Epithelial cell of esophagus (primary cell): ENCODE data around the gene SLC44A1.

Source experiments
- DNase-seq: peaks from one replicate; pipeline ENCODE4 v3.0.0; 2010; ENCODE audit warnings: low read depth
- H3K4me3 ChIP-seq: 2 replicates; pipeline ENCODE4 v1.5.1; 2011; ENCODE audit warnings: mild to moderate bottlenecking, low read length, control low read depth
- TF ChIP-seq, protein P1 (sequence below): IDR thresholded peaks from 2 replicates; pipeline ENCODE4 v1.5.1; 2011; ENCODE audit warnings: low read depth, mild to moderate bottlenecking, low read length, control low read depth, inconsistent platforms; ENCODE audit not compliant: insufficient read depth; ENCODE audit errors: missing control alignments

SLC44A1 gene

DNA sequence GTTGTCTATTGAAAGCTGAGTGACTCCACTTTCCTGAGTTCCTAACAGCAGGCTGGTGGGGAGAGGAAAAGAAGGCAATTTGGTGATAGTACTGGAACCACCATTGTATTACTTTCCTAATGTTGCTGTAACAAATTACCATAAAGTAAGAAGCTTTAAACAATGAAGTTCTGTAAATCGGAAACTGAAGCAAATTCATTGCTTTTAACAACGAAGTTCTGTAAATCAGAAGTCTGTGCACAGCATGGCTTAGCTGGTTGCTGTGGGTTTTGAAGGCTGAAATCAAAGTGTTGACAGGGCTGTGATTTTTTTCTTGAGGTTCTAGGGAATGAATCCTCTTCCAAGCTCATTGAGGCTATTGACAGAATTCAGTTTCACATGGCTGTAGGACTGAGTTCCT lies 72.3 kb downstream of the SLC44A1 start:
- TF ChIP-seq, protein P1, sequence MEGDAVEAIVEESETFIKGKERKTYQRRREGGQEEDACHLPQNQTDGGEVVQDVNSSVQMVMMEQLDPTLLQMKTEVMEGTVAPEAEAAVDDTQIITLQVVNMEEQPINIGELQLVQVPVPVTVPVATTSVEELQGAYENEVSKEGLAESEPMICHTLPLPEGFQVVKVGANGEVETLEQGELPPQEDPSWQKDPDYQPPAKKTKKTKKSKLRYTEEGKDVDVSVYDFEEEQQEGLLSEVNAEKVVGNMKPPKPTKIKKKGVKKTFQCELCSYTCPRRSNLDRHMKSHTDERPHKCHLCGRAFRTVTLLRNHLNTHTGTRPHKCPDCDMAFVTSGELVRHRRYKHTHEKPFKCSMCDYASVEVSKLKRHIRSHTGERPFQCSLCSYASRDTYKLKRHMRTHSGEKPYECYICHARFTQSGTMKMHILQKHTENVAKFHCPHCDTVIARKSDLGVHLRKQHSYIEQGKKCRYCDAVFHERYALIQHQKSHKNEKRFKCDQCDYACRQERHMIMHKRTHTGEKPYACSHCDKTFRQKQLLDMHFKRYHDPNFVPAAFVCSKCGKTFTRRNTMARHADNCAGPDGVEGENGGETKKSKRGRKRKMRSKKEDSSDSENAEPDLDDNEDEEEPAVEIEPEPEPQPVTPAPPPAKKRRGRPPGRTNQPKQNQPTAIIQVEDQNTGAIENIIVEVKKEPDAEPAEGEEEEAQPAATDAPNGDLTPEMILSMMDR = no peak
- H3K4me3 ChIP-seq = no peak overlapping the region
- no peak for DNase-seq

DNA sequence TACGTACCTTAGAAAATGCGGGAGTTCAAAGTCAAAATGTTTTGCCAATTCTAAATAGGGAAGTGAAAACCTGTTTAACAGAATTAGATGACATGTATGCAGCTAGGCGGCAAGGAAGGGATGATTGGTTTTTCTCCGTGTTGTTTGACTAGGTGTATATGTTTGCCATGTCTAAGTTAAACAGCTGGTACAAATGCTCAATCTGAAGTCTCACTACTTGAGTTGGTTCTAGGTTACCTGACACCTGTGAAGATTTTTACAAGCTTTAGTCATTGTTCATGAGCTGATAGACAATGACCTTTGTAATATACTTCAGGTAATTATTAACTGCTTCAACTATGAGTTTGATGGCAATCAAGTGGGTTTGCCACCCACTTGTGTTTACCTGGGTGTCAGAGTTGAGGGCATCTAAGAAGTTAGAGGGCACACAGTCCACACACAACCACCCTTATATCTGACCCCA lies 74.3 kb downstream of the SLC44A1 start:
- no peak overlapping the region for H3K4me3 ChIP-seq
- DNase-seq = no peak
- TF ChIP-seq, protein P1 = no peak

DNA sequence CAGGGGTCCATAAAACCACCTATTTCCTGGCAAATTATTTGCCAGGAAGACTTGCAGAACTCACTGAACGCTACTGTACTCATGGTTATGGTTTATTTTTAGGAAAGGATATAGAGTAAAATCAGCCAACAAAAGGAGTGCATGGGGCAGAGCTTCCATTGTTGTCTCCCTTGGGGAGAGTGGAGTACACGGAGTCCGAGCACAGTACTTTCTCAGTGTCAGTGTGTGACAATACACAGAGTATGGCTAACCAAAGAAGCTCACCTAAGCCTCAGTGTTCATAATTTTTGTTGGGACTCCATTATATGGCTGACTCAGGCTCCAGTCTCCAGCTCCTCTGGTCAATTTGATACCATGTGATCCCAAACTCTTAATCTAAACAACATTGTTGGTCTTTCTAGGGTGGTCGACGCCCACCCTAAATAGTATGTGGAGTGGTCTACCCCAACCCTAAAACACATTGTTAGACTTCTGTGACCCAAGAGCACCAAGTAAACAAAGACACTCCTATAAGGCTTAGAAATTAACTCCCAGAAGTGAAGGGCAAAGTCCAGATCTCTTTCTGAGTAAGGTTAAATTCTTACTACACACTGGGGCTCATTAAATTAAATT lies 74.9 kb downstream of the SLC44A1 start:
- no peak for DNase-seq
- TF ChIP-seq, protein P1 = no peak
- H3K4me3 ChIP-seq = no peak overlapping the region

DNA sequence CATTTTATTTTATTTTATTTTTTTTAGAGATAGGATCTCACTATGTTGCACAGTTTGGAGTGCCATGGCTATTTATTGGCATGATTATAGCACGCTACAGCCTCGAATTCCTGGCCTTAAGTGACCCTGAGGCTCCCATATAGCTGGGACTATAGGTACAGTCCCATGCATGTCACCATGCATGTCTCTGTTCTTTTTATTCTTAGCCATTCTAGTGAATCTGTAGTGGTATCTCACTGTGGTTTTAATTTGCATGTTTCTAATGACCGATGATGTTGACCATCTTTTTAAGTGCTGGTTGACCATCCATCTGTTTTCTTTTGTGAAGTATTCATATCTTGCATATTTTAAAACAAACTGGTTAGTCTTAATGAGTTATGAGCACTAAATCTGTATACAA lies 76.1 kb downstream of the SLC44A1 start:
- TF ChIP-seq, protein P1 = no peak
- no peak for DNase-seq
- no peak overlapping the region for H3K4me3 ChIP-seq

DNA sequence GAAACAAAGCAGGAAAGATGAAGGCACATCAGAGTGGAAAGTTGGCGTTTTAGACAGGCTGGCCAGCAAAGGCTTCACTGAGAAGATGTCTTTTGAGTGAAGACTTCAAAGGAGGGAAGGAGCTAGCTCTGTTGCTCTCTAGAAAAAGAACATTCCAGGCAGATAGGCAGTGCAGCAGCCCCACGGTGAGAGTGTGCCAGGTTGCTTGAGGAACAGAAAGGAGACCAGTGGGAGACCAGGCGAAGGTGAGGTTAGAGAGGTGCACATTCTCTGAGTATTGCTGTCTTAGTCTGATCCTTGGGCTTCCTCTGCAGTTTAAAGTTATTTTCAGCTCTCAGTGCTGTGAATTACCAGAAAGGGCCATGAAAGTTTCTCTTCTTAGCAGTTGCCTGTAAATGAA lies 83.8 kb downstream of the SLC44A1 start:
- TF ChIP-seq, protein P1 = no peak
- no peak overlapping the region for H3K4me3 ChIP-seq
- DNase-seq = no peak

DNA sequence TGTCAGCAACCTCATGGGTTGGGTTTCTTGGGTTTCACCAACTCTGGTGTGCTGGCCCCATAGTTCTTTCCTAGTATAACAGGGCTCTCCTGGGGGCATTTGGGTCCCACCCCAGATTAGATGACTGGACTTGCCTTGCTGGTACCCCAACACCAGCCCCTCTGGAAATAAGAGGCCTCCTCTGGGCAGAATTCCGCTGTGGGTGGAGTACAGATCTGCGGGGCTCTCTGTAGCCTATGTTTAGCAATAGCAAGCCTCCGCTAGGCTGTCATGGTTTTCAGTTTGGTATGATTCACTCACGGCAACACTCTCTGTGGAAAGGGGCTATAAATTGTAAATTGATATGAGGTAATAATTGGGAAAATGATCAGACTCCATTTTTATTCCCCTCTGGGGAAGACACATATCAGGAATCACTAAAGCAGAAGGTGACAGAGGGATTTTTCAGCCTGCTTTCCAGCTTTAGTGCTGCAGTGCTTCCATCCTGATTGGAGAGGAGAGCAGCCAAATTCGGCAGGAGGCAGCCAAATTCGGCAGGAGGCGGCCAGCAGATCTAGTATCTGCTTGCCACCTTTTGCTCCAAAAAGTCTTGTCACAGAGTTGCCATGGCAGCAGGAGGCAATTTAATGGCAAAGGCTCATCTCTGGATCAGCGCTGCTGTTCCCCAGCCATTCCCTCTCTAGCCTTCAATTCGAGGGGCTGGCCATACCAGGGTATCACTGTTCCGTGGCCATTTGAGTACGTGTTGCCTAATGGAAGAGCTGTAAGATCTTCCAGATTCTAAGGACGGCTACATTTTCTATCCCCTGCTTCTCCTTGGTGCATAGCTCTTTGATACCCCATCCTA lies 84.6 kb downstream of the SLC44A1 start:
- no peak for DNase-seq
- no peak overlapping the region for H3K4me3 ChIP-seq
- TF ChIP-seq, protein P1 = no peak
